ENCODE measurements around the gene GRID2. TPM values are rescaled to one million over a fixed set of nuclear protein-coding genes. Genes with fewer than 3 reads are reported as not detected.

Gene GRID2
- total RNA-seq, 2 donors from 2014 or later: 27.3 to 40.4 TPM

DNA sequence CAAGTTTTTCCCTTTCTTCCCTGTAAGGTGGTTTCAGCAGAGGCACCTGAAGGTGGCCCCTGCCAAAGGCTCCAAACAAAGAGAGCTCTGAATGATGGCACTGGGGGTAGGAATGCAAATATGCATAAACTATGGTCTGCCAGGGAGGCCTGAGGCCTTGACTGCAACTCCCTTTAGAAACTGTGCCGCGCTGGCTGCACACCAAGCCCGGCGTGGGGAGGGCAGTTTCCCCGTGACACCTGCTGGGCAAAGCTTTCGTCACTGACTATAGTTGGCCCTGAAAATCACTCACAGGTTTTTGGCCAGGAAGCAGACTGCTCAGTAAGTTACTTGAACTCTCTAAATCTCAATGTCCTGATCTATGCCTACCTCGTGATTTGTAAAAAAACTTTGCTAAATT lies 1427.0 kb downstream of the GRID2 start:
- no peak overlapping the region for H3K9ac ChIP-seq (ENCODE audit: extremely low read depth, low read length, poor library complexity, severe bottlenecking)
- no peak overlapping the region for H3K4me3 ChIP-seq (ENCODE audit: low read length)
- peaks cover 12% of the 10 kb centered on the region for H3K4me1 ChIP-seq (ENCODE audit: control insufficient read depth, insufficient read depth, low read length)
- TF ChIP-seq, protein P1, sequence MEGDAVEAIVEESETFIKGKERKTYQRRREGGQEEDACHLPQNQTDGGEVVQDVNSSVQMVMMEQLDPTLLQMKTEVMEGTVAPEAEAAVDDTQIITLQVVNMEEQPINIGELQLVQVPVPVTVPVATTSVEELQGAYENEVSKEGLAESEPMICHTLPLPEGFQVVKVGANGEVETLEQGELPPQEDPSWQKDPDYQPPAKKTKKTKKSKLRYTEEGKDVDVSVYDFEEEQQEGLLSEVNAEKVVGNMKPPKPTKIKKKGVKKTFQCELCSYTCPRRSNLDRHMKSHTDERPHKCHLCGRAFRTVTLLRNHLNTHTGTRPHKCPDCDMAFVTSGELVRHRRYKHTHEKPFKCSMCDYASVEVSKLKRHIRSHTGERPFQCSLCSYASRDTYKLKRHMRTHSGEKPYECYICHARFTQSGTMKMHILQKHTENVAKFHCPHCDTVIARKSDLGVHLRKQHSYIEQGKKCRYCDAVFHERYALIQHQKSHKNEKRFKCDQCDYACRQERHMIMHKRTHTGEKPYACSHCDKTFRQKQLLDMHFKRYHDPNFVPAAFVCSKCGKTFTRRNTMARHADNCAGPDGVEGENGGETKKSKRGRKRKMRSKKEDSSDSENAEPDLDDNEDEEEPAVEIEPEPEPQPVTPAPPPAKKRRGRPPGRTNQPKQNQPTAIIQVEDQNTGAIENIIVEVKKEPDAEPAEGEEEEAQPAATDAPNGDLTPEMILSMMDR (conservative IDR thresholded peaks at IDR 0.05): no peak
- H3K9me3 ChIP-seq (ENCODE audit: control insufficient read depth, low read length): no peaks in the 10 kb centered on the region
- H3K27ac ChIP-seq (ENCODE audit: low read depth, low read length): no peak overlapping the region
- peaks cover 1% of the 10 kb centered on the region for H3K9me3 Mint-ChIP-seq
- DNase-seq: peak; percentile 54
- H3K36me3 ChIP-seq (ENCODE audit: control insufficient read depth, insufficient read depth, low read length): no peaks in the 10 kb centered on the region
- WGBS, 2 experiments (ENCODE audit: insufficient coverage in 1 of 2, insufficient read length in 1 of 2): 85 to 91% methylated on average over 7 of the region's 7 CpGs
- no peaks in the 10 kb centered on the region for H3K27me3 ChIP-seq (ENCODE audit: control insufficient read depth, insufficient read depth, low read length, poor library complexity, severe bottlenecking)
- H3K4me1 Mint-ChIP-seq: peaks cover 15% of the 10 kb centered on the region
- H3K4me3 Mint-ChIP-seq: no peak overlapping the region
- H3K36me3 Mint-ChIP-seq (ENCODE audit: low read depth): no peaks in the 10 kb centered on the region
- no peaks in the 10 kb centered on the region for H3K27me3 Mint-ChIP-seq (ENCODE audit: insufficient read depth)
- H3K27ac Mint-ChIP-seq: no peak overlapping the region

DNA sequence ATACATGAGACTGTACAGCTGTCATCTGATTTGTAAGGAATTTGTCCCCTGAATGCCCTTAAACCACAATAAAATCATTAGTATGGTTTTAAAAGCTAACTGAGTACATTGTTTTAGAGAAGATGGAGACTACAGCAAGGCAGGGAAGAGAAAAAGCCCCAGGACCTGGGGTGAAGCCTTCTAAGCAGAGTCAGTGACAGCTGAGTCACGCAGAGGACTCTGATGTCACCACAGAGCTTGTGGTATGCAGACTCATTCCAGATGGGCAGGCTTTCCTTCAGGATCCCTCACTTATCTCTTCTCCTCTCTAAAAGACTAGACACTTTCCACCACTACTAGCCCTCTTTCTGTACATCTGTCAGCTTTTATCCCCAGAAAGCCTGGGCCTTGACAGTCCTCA lies 1427.7 kb downstream of the GRID2 start:
- Mint-ChIP-seq H3K27ac (no peak overlapping the region), H3K9me3 (peaks cover 1% of the 10 kb centered on the region), H3K36me3 (ENCODE audit: low read depth) (no peaks in the 10 kb centered on the region), H3K4me3 (no peak overlapping the region), H3K27me3 (ENCODE audit: insufficient read depth) (no peaks in the 10 kb centered on the region), H3K4me1 (peaks cover 15% of the 10 kb centered on the region)
- H3K27ac ChIP-seq (ENCODE audit: low read depth, low read length): no peak overlapping the region
- TF ChIP-seq, protein P1 (conservative IDR thresholded peaks at IDR 0.05): no peak
- H3K27me3 ChIP-seq (ENCODE audit: control insufficient read depth, insufficient read depth, low read length, poor library complexity, severe bottlenecking): no peaks in the 10 kb centered on the region
- H3K9me3 ChIP-seq (ENCODE audit: control insufficient read depth, low read length): no peaks in the 10 kb centered on the region
- 88 to 97% methylated on average over 1 of the region's 1 CpG for WGBS, 2 experiments (ENCODE audit: insufficient coverage in 1 of 2, insufficient read length in 1 of 2)
- no peaks in the 10 kb centered on the region for H3K36me3 ChIP-seq (ENCODE audit: control insufficient read depth, insufficient read depth, low read length)
- DNase-seq: peak; percentile 60
- H3K4me1 ChIP-seq (ENCODE audit: control insufficient read depth, insufficient read depth, low read length): peaks cover 12% of the 10 kb centered on the region
- H3K4me3 ChIP-seq (ENCODE audit: low read length): no peak overlapping the region
- no peak overlapping the region for H3K9ac ChIP-seq (ENCODE audit: extremely low read depth, low read length, poor library complexity, severe bottlenecking)

DNA sequence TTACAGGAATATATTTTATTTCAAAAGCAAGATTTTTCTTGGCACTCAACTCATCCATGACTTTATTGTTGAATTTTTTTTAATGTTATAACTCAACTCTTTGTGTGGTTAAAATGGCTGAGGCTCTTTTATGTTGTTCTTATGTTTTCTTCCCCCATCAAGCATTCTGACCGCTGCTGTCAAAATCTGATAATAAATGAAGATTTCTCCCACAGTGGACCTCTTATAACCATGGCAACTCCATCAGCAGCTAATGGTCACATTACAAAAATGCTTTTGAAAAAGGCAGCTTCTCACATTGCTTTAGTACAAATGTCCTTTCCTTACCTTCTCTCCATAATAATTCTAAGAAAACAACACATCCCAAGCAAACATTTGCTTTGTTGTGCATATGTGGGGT lies 1428.7 kb downstream of the GRID2 start:
- TF ChIP-seq, protein P1 (conservative IDR thresholded peaks at IDR 0.05): no peak
- Mint-ChIP-seq H3K9me3 (no peaks in the 10 kb centered on the region), H3K27ac (no peak overlapping the region), H3K36me3 (ENCODE audit: low read depth) (no peaks in the 10 kb centered on the region), H3K4me1 (peaks cover 18% of the 10 kb centered on the region), H3K4me3 (no peak overlapping the region), H3K27me3 (ENCODE audit: insufficient read depth) (no peaks in the 10 kb centered on the region)
- H3K4me1 ChIP-seq (ENCODE audit: control insufficient read depth, insufficient read depth, low read length): peaks cover 12% of the 10 kb centered on the region
- DNase-seq: no peak
- H3K27me3 ChIP-seq (ENCODE audit: control insufficient read depth, insufficient read depth, low read length, poor library complexity, severe bottlenecking): no peaks in the 10 kb centered on the region
- H3K9me3 ChIP-seq (ENCODE audit: control insufficient read depth, low read length): no peaks in the 10 kb centered on the region
- no peak overlapping the region for H3K27ac ChIP-seq (ENCODE audit: low read depth, low read length)
- 93% methylated on average over 1 of the region's 1 CpG; no CpG with 5 or more reads in 1 of the 2 experiments for WGBS, 2 experiments (ENCODE audit: insufficient coverage in 1 of 2, insufficient read length in 1 of 2)
- no peaks in the 10 kb centered on the region for H3K36me3 ChIP-seq (ENCODE audit: control insufficient read depth, insufficient read depth, low read length)
- H3K9ac ChIP-seq (ENCODE audit: extremely low read depth, low read length, poor library complexity, severe bottlenecking): no peak overlapping the region
- no peak overlapping the region for H3K4me3 ChIP-seq (ENCODE audit: low read length)
